ENCODE results near the gene PLCL1. TPM values are rescaled to one million over a fixed set of nuclear protein-coding genes. Genes with fewer than 3 reads are reported as not detected.
A peak's percentile ranks its signal among the peaks of the same experiment; 100 is the strongest.

Gene PLCL1
- total RNA-seq, 2 experiments from 2014 or later: 0.20 to 0.26 TPM

DNA sequence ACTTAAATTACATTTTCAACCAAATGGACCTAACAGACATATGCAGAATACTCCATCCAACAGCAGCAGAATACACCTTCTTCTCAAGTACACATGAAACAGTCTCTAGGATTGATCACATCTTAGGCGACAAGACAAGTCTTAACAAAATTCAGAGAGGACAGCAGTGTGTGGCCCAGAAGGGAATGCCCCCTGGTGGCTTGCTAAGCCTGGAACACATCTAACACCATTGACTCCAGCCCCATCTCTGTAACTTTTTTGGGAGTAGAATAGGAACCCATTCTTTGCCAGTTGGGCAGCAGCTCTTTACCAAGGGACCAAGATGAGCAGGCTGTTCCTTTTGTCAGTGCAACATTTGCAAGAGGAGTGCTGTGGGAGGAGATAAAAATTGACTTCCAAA is 249.9 kb downstream of the PLCL1 start:
- CTCF ChIA-PET: interaction anchor here (0.7 kb wide), 1 partner anchor 471 kb away, joined by 3 read pairs; no protein-coding TSS in a partner anchor
- no peaks in the 10 kb centered on the region for H3K9me3 Mint-ChIP-seq (ENCODE audit: low read depth)
- peak; percentile 42 for DNase-seq
- ATAC-seq: no peak
- H3K27ac Mint-ChIP-seq: no peak overlapping the region
- no peaks in the 10 kb centered on the region for H3K27me3 Mint-ChIP-seq
- H3K4me3 Mint-ChIP-seq: no peak overlapping the region
- H3K4me1 Mint-ChIP-seq: no peaks in the 10 kb centered on the region
- H3K36me3 Mint-ChIP-seq: no peaks in the 10 kb centered on the region

DNA sequence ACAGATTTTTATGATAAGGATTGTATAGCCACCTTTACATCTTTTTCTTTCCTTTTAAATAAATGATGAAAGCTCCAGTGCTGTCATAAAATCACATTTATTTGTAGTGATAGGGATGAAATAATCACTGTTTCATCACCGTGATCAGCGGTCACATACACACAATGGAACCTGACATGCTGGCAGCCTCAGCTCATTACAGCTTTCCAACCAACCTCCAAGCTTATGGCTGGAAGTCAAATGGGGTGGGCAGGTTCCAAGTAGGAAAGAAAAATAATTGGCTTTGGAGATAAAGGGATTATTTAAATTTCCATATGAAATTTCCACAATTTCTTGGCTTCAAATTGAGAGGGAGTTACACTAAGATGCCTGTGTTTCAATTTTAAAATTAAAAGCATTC is 251.3 kb downstream of the PLCL1 start:
- no peak overlapping the region for H3K4me3 Mint-ChIP-seq
- no peak overlapping the region for H3K27ac Mint-ChIP-seq
- H3K9me3 Mint-ChIP-seq (ENCODE audit: low read depth): no peaks in the 10 kb centered on the region
- ATAC-seq (no peak), DNase-seq (no peak)
- no peaks in the 10 kb centered on the region for H3K36me3 Mint-ChIP-seq
- CTCF ChIA-PET: interaction anchor here (1.5 kb wide), 1 partner anchor 8 kb away, joined by 4 read pairs; no protein-coding TSS in a partner anchor
- H3K27me3 Mint-ChIP-seq: no peaks in the 10 kb centered on the region
- no peaks in the 10 kb centered on the region for H3K4me1 Mint-ChIP-seq

DNA sequence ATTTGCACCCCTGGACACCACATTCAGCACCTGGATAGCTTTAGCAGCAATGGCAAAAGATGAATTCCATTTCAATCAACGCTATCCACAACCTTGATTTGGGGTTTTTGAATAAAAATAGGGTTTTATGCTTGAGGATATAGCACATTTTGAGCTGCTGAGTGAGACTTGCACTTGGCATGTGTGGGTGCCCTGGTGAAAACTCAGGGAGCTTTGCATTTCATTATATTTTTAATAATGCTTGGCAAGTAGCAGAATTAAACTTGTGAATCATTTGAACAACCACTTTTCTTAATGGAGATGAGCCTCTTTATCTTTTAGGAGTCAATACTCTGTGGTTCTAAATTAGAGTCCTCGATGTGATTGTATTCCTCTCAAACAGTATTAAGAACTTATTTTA is 252.4 kb downstream of the PLCL1 start:
- no peaks in the 10 kb centered on the region for H3K4me1 Mint-ChIP-seq
- ATAC-seq (no peak), DNase-seq (no peak)
- CTCF ChIA-PET: no interaction called here
- H3K36me3 Mint-ChIP-seq: no peaks in the 10 kb centered on the region
- no peaks in the 10 kb centered on the region for H3K27me3 Mint-ChIP-seq
- no peaks in the 10 kb centered on the region for H3K9me3 Mint-ChIP-seq (ENCODE audit: low read depth)
- H3K27ac Mint-ChIP-seq: no peak overlapping the region
- H3K4me3 Mint-ChIP-seq: no peak overlapping the region

DNA sequence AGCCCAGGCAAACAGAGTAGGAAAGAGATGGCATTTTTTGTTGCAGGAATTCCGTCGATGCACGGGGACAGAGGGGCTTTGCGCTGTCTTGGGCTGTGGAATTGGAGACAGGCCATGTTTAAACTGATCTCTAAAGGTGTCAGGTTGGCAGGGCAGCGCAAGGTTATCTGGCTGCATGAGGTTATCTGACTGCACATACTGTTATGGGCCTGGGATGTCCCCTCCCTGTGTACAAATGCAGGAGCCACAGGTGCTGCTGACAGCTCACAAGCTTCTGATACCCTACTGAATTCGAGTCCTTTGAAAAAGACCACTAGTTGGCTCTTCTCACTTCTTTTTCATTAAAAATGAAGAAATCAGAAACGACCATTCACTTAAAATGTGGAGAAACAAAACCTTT is 255.4 kb downstream of the PLCL1 start:
- Mint-ChIP-seq H3K36me3 (no peaks in the 10 kb centered on the region), H3K9me3 (ENCODE audit: low read depth) (no peaks in the 10 kb centered on the region), H3K27ac (no peak overlapping the region), H3K4me3 (no peak overlapping the region), H3K4me1 (no peaks in the 10 kb centered on the region), H3K27me3 (no peaks in the 10 kb centered on the region)
- CTCF ChIA-PET: no interaction called here
- ATAC-seq (no peak), DNase-seq (no peak)

DNA sequence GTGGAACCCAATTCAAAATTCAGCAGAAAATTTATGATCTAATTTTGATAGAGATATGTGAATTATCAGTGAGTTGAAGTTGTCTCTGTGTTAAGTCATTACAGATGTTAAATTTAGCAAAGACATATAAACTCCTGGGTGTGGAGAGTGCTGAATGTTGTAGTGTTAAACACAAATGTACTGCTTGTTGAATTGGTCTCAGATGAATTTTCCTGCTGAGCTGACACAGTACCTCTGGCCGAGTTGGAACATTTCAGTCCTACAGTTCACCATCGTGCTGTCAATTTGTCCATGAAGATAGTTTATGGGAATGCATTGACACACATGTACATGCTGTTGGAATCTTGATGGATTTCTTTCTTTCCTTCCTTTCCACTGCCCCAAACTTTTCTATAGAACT is 255.9 kb downstream of the PLCL1 start:
- Mint-ChIP-seq H3K27ac (no peak overlapping the region), H3K27me3 (no peaks in the 10 kb centered on the region), H3K4me3 (no peak overlapping the region), H3K36me3 (no peaks in the 10 kb centered on the region), H3K9me3 (ENCODE audit: low read depth) (no peaks in the 10 kb centered on the region), H3K4me1 (no peaks in the 10 kb centered on the region)
- DNase-seq (no peak), ATAC-seq (no peak)
- CTCF ChIA-PET: no interaction called here

DNA sequence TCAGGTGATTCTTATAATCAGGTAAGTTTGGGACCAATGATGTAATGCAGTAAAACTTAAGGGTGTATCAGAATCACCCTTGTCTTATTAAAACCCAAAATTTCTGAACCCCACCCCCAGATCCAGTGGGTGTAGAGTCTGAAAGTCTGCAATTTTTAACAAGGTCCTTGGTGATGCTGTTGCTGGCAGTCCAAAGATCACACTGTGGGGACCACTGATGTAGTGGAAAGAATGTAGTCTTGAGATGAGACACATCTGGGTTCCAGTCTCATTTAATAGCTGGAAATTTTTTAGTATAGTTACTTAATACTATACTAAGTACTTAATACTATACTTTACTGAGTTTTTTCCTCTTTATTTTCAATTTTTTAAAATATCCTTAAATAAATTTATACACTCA is 258.4 kb downstream of the PLCL1 start:
- DNase-seq (no peak), ATAC-seq (no peak)
- no peaks in the 10 kb centered on the region for H3K4me1 Mint-ChIP-seq
- no peaks in the 10 kb centered on the region for H3K36me3 Mint-ChIP-seq
- H3K4me3 Mint-ChIP-seq: no peak overlapping the region
- H3K9me3 Mint-ChIP-seq (ENCODE audit: low read depth): no peaks in the 10 kb centered on the region
- no peaks in the 10 kb centered on the region for H3K27me3 Mint-ChIP-seq
- H3K27ac Mint-ChIP-seq: no peak overlapping the region
- CTCF ChIA-PET: no interaction called here

DNA sequence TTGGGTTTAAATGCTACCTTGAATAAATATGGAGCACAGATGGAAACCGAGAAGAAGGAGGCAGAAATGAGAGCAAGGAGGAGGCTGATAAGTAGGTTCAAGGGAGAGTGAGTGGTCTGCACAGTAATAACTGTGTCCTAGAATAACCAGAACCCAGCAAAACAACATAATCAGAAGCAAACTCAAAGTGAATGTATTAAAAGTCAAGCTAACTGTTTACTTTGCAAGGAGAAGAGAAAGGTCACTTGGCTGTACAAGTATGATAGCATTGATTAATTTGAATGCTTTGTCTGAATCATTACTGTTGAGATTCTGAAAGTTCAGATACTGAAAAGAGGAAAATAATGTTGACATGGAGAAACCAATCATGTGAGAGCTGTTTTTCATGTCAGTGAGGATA is 258.8 kb downstream of the PLCL1 start:
- ATAC-seq (no peak), DNase-seq (no peak)
- no peaks in the 10 kb centered on the region for H3K36me3 Mint-ChIP-seq
- no peak overlapping the region for H3K27ac Mint-ChIP-seq
- H3K4me1 Mint-ChIP-seq: no peaks in the 10 kb centered on the region
- no peaks in the 10 kb centered on the region for H3K9me3 Mint-ChIP-seq (ENCODE audit: low read depth)
- CTCF ChIA-PET: interaction anchor here (0.7 to 1.7 kb wide), 2 partner anchors 8 to 17 kb away, joined by 3 to 4 read pairs; no protein-coding TSS in a partner anchor
- H3K4me3 Mint-ChIP-seq: no peak overlapping the region
- no peaks in the 10 kb centered on the region for H3K27me3 Mint-ChIP-seq

DNA sequence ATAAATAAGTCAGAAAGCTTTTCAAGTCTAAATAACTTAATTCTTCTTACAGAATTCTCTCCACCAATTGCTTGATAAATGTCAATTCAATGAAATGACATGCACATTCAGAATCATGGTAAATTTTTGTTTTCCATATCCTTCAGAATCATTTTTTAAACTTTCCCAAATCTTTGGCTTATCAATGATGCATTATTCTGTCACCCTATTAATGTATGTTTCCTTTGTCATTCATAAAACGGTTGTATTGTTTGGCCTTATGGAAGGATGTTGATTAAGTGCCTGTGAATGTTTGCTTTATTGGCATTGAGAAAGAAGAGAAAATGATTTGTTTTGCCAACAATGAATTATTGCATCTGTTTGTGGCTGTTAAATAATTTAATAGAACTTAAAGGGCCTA is 260.9 kb downstream of the PLCL1 start:
- no peaks in the 10 kb centered on the region for H3K4me1 Mint-ChIP-seq
- no peaks in the 10 kb centered on the region for H3K9me3 Mint-ChIP-seq (ENCODE audit: low read depth)
- CTCF ChIA-PET: no interaction called here
- no peaks in the 10 kb centered on the region for H3K27me3 Mint-ChIP-seq
- no peaks in the 10 kb centered on the region for H3K36me3 Mint-ChIP-seq
- H3K4me3 Mint-ChIP-seq: no peak overlapping the region
- ATAC-seq (no peak), DNase-seq (no peak)
- no peak overlapping the region for H3K27ac Mint-ChIP-seq

DNA sequence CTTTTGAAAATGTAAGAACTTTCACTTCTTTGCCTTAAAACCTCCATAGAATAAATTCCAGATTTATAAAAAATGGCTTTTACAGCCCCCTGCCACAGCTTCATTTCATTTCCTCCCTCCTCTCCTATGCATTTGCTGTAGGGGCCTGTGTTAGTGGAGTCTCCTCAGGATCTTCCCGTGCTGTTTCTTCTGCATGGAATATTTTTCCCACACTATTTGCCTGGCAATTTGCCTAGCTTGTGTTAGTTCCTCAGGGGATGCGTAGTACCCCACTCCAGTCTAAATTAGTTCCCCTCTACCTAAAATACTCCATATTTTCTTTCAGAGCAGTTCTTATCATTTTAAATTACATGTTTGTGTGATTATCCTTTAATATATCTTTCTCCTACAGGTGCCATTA is 262.2 kb downstream of the PLCL1 start:
- H3K27ac Mint-ChIP-seq: no peak overlapping the region
- H3K9me3 Mint-ChIP-seq (ENCODE audit: low read depth): no peaks in the 10 kb centered on the region
- H3K4me3 Mint-ChIP-seq: no peak overlapping the region
- no peaks in the 10 kb centered on the region for H3K4me1 Mint-ChIP-seq
- ATAC-seq (no peak), DNase-seq (no peak)
- CTCF ChIA-PET: no interaction called here
- H3K27me3 Mint-ChIP-seq: no peaks in the 10 kb centered on the region
- H3K36me3 Mint-ChIP-seq: no peaks in the 10 kb centered on the region

DNA sequence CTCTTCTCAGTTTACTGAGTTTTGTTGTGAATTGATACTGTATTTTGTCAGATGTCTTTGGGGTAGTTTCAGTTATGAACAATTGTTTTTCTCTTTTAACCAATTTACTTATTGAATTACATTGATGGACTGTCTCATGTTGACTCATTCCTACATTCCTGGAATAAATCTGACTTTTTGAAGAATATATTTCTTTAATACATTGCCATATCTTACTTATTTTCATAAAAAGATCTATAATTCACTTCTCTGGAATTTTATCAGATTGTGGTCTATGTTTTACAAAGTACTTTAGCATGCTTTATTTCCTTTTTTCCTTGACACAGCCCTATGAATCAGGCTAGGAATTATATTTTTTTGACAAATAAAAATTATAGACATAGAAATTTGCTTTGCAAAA is 268.3 kb downstream of the PLCL1 start:
- no peaks in the 10 kb centered on the region for H3K9me3 Mint-ChIP-seq (ENCODE audit: low read depth)
- no peaks in the 10 kb centered on the region for H3K27me3 Mint-ChIP-seq
- CTCF ChIA-PET: no interaction called here
- no peak overlapping the region for H3K27ac Mint-ChIP-seq
- no peak for DNase-seq
- no peak overlapping the region for H3K4me3 Mint-ChIP-seq
- no peak for ATAC-seq
- no peaks in the 10 kb centered on the region for H3K4me1 Mint-ChIP-seq
- no peaks in the 10 kb centered on the region for H3K36me3 Mint-ChIP-seq

DNA sequence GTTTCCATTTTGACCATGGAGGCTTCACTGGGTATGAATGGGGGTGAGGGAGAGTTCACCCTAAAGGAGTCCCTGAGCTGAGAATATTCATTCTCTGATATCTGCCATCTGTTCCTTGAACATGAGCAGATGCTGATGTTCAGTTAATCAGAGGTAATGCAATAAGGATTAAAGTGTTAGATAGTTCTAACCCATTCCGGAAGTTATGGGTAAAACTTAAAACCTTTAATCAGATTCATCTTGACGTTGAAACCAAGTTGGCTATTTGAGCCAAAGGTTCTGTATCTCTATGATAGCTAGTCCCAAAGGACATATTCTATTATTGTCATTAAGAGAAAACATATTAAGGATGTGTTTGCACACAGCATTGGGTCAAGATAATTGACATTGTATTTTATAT is 268.9 kb downstream of the PLCL1 start:
- Mint-ChIP-seq H3K4me3 (no peak overlapping the region), H3K9me3 (ENCODE audit: low read depth) (no peaks in the 10 kb centered on the region)
- ATAC-seq: no peak

DNA sequence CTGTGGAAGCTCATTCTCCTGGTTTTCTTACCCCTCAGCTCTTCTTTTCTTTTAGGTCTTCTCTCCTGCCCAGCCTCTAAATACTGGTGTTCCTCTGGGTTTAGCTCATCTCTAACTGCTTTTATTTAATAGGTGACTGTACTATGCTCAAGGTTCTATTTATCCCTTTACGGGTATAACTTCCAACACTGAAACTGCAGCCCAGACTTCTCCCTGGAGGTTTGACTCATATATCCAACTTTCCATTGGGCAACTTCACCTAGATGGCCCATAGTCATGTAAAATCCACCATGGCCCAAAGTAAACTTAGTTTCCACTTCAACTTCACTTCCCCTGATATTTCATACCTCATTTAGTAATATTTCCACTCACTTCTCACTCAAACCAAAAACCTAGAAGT is 273.1 kb downstream of the PLCL1 start:
- DNase-seq: no peak
- H3K4me3 Mint-ChIP-seq: no peak overlapping the region
- H3K9me3 Mint-ChIP-seq (ENCODE audit: low read depth): no peaks in the 10 kb centered on the region
- no peak for ATAC-seq
- no peak overlapping the region for H3K27ac Mint-ChIP-seq
- H3K27me3 Mint-ChIP-seq: no peaks in the 10 kb centered on the region
- CTCF ChIA-PET: no interaction called here
- H3K36me3 Mint-ChIP-seq: no peaks in the 10 kb centered on the region
- H3K4me1 Mint-ChIP-seq: no peaks in the 10 kb centered on the region

More for the DNA sequence above, 268.9 kb downstream of the PLCL1 start:
- CTCF ChIA-PET: no interaction called here
- no peak for DNase-seq
- Mint-ChIP-seq H3K27me3 (no peaks in the 10 kb centered on the region), H3K4me1 (no peaks in the 10 kb centered on the region), H3K36me3 (no peaks in the 10 kb centered on the region), H3K27ac (no peak overlapping the region)

DNA sequence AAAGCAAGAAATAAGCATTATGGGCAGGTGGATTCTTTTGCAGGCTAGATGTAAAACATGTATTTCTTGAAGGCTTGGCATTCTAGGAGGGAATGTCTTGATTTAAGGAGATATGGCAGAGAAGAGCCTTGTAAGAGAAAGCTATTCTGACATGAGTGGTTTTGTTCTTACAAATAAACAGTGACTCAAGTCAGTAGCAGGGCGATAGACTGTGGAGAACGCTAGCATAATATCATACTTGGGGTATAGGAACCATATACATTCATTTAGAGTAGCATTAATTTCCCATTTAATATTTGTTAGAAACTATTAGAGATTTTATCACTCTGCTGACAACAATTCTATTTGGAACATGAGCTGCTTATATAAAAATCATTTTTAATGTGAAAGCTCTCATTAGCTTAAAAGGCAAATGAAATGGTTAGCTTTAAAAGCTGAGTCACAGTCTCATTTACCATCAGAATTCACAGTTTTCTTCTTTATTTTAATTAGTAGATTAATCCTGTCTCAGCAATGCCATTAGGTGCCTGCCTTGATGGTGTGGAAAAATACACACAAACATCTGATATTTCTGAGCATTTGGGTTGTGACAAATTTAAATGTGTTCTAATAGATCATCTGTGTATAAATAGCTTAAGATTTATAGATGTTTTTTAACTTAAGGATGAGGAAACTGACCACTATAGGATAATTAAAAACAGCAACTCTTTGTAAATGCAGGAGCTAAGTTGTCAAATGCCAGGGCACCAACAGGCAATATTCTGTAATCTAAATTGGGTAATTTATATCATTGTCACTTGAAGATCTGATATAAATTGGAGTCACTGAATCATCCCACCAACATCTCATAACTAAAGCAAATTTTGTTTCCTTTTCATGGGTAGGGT is 276.7 kb downstream of the PLCL1 start:
- H3K27ac Mint-ChIP-seq: no peak overlapping the region
- H3K4me3 Mint-ChIP-seq: no peak overlapping the region
- DNase-seq: no peak
- no peaks in the 10 kb centered on the region for H3K36me3 Mint-ChIP-seq
- no peaks in the 10 kb centered on the region for H3K9me3 Mint-ChIP-seq (ENCODE audit: low read depth)
- CTCF ChIA-PET: no interaction called here
- no peaks in the 10 kb centered on the region for H3K27me3 Mint-ChIP-seq
- ATAC-seq: no peak
- no peaks in the 10 kb centered on the region for H3K4me1 Mint-ChIP-seq

DNA sequence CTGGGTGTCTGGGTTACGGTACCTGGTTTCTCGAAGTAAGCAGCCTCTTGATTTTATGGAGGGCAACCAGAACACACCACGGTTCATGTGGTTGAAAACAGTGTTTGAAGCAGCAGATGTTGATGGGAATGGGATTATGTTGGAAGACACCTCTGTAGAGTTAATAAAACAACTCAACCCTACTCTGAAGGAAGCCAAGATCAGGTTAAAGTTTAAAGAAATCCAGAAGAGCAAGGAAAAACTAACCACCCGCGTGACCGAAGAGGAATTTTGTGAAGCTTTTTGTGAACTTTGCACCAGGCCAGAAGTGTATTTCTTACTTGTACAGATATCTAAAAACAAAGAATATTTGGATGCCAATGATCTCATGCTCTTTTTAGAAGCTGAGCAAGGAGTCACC is 279.8 kb downstream of the PLCL1 start:
- Mint-ChIP-seq H3K27ac (no peak overlapping the region), H3K27me3 (no peaks in the 10 kb centered on the region), H3K4me1 (no peaks in the 10 kb centered on the region), H3K9me3 (ENCODE audit: low read depth) (no peaks in the 10 kb centered on the region), H3K36me3 (no peaks in the 10 kb centered on the region), H3K4me3 (no peak overlapping the region)
- CTCF ChIA-PET: no interaction called here
- no peak for ATAC-seq
- no peak for DNase-seq

All from activated CD8-positive, alpha-beta memory T cell treated with anti-CD3 and anti-CD28 coated beads, Interleukin-2, amount 10 ng/mL, durations not matched to agents 7 days and 5 days (primary cell).